GM21360 (cell line): ENCODE results near the gene MRPL39.

Experiments used
- ATAC-seq: cut with Tn5 transposase; IDR thresholded peaks from one replicate; pipeline ENCODE4 v1.9.1; 2021; ENCODE audit warnings: mild to moderate bottlenecking, moderate library complexity; ENCODE audit not compliant: unreplicated experiment

The MRPL39 gene

DNA sequence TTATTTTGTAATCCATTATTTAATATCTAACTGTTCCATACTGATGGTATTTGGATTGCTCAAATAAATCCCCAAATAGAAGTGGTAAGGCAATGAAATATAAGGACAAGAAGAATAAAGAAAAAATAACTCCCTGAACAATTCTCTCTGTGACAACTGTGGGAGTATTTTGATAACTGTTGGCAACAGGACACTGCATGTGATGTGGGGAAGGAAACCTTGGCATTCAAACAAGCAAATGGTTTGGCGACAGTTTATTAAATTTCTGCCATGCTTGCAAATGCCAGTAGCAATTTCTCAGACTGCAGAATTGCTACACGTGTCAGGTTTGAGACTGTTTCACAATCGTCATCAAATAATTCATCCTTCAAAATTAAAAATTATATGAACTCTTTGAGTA lies 8.6 kb upstream of the MRPL39 start:
- ATAC-seq: no peak

DNA sequence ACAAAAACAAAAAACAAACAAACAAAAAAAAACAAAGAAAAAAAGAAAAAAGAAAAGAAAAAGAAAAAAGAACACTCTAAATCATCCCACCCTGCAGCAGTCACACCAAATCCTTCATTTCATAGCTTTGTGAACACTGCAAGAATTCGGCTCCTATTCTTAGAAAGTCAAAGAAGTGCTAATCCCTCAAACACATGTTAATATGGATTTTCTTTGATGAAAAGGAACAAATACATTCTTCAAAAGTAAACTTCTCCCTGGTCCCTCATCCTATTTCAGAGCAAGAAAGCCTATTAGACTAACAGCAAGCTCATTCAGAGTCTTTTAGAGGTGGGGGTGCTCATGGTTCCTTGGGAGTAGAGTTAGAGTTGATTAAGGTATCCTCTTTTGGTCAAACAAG lies 7.2 kb upstream of the MRPL39 start:
- ATAC-seq: no peak

DNA sequence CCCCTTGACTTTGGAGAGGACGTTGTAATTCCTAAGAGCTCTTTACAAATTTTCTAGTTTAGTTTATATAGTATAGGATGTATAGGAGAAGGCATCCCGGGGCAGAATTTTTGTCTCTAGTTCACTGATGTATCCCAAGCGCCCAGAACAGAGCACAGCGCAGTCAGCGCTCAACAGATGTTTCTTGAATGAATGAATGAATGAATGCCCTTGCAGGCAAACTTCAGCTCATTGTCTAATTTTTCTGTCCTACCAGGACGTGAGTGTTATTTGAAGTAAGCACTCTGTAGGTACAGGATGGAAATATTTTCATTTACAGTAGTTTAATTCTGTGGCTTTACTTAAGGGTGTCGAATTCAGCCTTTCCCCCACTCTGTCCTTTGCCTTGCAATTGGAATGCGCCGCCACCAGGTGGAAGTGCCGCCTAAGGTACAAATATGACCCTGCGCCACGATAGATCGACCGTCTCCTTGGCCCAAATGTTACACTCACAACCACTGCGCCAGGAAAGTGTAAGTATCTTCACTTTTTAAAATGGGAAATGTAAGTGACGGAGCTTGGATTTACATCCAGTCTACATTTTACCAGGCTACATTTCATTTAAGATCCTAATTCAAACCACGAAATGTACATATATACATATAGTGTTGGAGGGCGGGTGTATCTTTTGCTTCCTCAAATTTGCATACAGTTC lies 910 bp upstream of the MRPL39 start:
- peak; percentile 79 for ATAC-seq

DNA sequence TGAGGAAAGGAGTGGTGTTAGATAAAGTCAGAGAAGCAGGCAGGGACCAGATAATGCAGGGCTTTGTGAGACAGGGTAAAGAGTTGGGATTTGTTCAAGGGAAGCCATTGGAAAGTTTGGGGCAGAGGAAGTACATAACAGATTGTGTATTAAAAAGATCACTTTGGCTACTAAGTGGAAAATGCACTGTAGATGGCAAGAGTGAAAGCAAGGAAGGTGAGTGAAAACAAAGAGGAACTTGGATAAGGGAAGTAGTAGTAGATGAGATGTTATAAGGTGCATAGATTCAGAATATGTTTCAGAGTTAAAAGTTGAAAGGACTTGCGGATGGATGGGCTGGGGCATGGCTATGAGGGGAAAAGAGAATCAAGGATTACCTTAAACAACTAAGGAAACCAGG lies 17.4 kb downstream of the MRPL39 start:
- ATAC-seq: no peak

DNA sequence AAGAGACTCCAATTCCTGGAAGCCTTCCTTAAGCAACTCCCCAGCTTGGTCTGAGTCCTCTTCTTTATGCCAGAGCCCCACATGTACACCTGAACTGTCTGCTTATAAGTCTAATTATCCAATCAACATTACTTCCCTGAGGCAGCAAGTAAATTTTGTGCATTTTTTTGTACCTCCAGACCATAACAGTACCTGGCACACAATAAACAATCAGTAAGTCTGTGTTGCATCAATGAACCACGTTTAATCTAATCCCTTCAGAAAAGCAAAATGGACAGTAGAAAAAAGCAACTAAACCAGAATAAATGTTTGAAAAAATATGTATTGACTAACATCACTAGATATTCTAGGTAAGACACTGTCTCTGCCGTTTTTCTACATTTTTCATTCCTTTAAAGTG lies 20.5 kb downstream of the MRPL39 start:
- no peak for ATAC-seq

DNA sequence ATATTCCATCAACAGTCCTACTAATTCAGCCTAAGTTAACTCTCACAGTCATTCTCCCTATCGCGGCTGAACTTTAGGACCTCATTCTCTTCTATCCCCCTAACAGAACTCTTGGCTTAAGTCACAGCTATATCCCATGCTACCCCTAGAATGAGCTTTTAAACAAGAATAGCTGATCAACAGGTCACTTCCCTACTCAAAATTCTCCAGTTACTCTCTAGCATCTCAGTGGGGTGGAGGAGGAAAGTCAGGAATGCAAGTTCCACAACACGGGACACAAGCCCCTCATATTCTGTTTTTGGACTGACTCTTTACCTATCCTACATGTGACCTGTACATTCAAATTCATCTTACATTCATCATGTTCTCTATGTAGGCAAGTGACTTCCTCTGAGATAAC lies 21.0 kb downstream of the MRPL39 start:
- ATAC-seq: no peak

DNA sequence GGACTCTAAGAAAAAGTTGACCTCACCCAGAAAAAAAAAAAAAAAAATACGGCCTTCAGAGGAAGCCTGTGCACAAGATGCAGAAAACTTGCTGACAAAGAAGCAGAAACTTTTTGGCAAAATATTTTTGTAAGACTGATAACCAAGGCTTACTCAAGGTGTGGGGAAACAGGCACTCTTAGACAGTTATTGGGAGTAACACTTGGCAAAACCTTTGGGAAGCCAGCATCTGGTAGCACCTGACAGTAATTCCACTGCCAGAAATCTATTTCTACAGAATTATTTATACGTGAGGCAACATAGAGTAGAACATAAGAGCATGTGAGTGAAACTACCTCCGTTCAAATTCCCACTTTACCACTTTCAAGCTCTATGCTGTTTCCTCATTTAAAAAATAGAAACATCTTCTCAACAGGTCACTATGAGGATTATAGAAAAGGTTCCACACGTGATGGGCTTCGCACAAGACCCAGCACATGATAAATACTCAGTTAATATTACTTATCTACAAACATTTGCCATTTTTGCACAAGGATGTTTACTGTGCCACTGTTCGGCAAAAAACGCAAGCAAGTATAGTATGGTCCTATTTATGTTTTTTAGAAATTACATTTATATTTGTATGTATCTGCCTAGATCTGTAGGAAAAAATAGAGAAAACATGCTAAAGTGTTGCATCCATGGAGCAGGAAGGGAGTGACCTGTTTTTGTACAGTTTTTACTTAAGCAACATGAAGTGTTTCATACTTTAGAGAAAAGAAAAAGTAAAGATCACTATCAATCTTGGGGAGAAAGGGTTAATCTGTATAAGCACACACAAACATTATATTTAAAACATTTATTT lies 22.2 kb downstream of the MRPL39 start:
- no peak for ATAC-seq

DNA sequence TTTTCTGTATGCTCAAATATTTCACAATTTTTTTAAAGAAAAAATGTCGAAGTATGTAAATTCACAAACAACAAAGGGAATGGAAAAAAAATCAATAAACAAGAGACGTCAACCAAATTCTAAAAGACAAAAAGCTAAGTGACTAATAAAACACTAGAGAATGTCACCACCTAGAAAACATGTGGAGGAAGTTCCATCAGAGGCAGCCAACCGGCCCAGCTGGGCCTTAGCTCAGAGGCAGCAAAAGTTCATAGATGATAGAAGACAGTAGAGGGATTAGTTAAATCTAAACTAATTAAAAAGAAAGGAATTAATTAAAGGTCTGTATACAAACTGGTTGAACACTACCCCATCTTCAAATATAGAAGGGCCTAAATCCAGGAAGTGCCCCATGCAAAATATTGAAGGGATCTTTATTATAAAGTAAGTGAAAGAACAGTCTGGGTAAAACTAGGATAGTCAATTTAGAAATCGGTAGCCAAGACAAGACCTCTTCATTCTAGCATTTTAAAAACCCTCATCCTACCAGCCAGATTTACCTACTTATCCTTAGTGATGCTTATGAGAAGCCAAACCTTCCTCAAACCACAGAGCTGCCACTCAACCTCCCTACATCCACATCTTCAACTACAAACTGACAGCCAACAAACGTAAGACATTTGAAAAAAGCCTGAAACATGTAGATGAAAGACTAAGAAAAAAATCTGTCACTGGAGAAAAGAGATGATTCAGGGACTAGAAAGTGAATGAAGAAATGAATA lies 23.7 kb downstream of the MRPL39 start:
- ATAC-seq: no peak

DNA sequence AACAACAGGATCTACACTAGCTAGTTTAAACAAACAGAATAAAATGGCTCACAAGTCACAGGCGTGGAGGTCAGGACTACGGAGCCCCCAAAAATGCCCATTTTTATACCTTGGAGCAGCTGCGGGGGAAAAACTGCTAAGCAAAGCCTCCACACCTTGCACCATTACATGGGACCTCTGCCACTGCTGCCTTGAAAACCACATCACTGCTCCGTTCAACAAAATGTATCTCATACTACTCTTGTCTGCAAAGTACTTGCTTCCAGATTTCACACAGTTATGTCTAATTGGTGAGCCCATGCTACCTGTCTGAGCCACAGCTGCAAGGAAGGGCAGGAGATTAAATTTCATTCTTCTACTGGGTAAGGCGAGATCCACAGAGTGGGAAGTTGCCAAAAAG lies 24.4 kb downstream of the MRPL39 start:
- ATAC-seq: no peak

DNA sequence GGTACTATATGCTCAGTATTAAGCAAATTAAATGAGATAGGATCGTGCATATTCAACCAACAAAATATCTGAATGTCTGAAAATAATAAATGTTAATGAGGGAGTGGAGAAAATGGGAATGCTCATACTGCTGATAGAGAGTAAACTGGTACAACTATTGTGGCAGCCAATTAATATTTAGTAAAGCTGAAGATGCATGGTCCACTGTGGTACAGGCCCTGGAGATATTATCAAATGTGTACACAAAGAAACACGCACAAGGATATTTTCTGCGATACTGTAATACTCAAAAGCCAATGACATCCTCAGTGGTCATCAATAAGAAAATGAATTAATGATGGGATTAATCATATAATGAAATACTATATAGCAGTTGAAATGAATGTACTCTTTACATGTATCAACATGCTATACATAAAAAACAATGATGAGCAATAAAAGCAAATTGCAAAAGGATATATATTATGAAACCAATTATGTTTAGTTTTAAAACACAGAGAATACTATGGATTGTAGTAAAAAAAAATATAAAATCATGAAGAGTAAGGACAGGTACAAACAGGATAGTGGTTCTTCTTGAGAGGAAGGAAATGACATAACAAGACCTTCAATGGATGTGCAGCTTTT lies 25.0 kb downstream of the MRPL39 start:
- ATAC-seq: no peak

DNA sequence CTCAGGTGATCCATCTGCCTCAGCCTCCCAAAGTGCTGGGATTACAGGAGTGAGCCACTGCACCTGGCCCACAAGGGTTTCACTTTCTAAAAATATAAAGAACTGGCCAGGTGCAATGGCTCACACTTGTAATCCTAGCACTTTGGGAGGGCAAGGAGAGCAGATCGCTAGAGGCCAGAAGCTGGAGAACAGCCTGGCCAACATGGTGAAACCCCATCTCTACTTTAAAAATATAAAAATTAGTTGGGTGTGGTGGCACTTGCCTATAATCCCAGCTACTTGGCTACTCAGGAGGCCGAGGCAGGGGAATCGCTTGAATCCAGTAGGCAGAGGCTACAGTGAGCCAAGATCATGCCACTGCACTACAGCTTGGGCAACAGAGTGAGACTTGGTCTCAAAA lies 25.7 kb downstream of the MRPL39 start:
- no peak for ATAC-seq

DNA sequence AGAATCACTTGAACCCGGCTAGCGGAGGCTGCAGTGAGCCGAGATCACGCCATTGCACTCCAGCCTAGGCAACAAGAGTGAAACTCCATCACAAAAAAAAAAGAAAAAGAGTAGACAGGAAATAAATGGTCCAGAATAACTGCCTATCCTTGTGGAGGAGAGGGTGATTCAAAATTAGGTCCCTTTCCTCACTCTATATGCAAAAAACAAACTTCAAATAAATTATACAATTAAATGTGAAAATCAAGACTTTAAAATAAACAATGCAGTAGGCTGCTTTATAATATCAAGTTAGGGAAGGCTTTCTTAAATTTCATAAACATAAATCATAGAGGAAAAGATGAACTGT lies 26.4 kb downstream of the MRPL39 start:
- no peak for ATAC-seq

DNA sequence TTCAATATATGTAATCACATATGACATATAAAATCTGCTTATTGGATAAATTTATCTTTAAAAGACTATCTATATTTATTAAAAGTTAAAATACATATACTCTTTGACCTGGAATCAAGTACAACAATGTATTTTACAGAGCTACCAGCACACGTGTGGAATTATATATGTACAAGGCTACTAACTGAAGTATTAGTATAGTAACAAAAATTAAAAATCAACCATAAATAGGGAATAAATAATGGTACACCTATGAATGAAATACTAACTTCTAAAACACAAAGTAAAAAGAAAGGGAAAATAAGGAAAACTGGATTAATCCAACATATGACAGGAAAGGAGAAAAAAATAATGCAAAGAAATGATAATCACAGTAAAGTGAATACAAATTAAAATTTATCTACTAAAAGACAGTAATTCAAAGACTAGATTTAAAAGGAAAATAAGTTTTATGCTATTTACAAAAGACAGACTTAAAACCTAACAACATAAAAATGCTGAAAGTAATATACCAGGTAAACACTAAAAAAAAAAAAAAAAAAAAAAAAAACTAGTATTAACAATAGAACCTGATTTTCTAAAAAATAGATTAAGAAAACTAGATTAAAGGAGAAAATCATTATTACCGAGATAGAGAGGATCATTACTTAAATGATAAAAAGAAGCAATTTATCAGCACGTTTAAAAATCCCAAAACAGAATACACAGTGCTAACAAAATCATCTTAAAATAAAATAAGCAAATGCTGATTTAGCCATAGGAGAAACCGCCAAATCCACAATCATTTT lies 27.9 kb downstream of the MRPL39 start:
- ATAC-seq: no peak

DNA sequence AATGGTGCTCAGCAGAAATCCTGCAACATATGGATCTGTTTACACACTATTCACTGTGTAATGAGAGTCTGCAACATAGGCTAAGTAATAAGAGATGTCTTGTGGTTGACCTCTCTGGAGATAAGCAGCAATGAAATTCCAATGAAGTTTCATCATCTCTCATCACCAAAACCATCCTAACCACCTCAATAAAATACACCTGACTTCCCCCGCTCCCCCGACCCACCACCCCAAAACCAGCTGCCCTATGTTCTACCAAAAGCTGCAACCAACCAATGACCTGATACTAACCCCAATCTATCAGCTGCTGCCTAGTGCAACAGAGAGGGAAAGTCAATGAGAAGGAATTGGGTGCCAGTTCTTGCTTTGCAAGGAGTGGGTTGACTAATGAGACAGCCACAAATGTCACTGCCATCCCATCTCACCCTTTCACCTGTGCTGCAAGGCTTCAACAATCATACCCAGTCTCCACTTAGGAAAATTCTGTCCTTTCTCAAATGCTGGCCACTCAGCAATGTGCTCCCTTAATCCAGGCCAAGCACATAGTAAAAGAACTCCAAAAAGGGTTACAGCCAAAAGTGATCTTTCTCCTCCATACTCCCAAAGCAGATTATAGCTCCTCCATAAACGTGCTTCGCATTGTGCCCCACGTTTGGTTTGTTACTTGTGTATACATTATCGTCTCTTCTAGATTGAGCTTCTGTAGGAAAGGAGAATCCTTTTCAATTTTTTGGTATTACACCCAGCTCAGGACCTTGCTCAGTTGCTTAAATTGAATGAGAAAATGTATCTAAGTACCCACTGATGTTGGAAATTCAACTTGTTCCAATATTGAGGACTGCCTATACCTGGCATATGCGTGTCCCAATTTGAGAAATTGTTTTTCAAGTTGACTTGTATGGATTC lies 29.0 kb downstream of the MRPL39 start:
- peak; percentile 27 for ATAC-seq

DNA sequence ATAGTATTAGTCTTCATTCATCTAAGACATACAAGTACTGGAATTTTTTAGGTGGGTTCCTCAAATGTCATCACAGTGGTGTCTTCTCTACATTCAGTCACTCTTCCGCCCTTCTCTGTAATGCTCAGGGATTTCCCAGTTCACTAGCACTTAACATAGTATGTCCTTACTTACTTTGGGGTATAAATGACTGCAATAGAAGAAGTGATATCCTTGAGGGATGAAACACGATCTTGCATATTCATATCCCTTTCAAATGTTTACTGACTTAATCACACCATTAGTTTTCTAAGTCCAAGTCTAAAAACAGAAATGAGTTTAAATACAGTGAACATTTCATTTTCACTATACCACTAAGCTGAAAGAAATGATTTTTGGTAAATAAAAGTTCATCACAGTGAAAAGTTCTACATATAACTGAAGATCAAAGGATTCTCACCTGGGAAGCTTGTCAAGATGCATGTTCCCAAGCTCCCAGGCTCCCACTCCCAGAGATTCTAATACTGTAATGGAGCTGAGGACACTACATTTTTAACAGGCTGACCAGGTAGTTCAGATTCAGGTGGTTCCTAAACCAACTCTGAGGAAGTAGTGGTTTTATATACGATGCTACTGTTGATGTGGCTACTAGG lies 29.7 kb downstream of the MRPL39 start:
- no peak for ATAC-seq

DNA sequence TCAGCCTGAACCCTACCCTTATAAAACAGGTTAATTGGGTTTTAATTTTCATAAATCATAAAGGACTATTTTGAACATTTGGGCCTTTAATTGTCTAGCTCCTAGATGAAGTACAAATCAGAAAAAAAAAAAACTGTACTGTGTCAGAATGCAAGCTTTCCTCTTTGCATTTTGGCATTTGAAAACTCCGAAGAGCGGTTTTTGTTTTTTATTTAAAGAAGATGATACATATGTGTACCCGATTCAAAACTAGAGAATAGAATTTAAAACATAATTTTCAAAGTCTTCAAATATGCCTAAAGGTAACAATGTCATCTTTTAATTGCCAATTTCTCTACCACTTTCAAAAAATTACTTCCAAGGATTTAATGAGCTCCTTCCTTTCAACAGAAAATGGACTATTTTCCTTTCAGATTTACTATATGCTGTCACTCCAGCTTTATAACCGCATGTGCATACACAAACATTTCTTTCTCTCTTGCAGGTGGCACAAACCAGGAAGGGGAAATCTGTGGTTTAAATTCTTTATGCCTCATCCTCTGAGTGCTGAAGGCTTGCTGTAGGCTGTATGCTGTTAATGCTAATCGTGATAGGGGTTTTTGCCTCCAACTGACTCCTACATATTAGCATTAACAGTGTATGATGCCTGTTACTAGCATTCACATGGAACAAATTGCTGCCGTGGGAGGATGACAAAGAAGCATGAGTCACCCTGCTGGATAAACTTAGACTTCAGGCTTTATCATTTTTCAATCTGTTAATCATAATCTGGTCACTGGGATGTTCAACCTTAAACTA lies 33.7 kb downstream of the MRPL39 start:
- ATAC-seq: no peak

DNA sequence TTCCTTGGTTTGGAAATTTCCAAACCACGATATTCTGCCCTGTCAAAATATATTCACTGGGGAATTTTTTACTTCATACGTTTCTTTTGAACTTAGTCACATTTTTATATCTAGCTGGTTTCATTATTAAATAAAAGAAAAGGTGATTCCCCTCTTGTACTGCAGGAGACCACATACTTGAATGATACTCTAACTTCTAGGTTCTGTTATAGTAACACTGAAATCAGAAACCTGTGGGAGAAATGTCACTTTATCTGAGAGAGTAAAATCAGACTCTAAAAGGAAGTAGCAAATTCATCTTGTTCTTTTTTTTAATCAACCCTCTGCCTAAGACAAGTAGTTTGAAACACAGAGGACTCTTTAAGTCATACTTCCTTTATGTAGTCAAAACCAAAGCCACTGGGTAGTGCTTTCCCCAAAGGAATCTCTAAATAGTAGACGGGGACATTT lies 34.4 kb downstream of the MRPL39 start:
- ATAC-seq: peak; percentile 38

DNA sequence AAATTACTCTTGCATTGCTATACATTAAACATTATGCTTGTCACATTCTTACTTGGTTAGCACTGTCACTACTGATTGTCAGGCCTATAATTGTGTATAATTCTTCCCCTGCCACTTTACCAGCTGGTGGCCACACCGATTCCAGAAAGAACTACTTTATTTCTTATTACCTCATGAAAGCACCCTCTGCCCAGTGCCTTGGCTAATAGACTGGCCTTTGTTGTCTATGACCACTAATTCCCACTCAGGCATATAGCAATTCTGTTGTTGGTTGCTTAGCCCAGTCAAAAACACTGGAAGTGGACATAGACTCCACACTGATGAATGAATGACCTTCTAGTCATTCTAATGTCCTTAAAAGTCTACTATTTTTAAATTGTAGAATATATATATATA lies 35.6 kb downstream of the MRPL39 start:
- ATAC-seq: no peak
